DOHH2 (cell line): ENCODE measurements around the gene C3orf52.

Experiments used
- H3F3A ChIP-seq: fragments of 200-600 bp; sonication (generic), shearing (Covaris generic); 2 replicates; pipeline ENCODE4 v1.6.0; 2016; ENCODE audit warnings: antibody characterized with exemption, mild to moderate bottlenecking; ENCODE audit not compliant: control insufficient read depth, insufficient read depth
- H3K27ac ChIP-seq: fragments of 200-600 bp; sonication (generic); 2 replicates; pipeline ENCODE4 v1.5.1; 2014; ENCODE audit warnings: low read depth, mild to moderate bottlenecking, low read length, moderate library complexity
- H3K27me3 ChIP-seq: fragments of 200-600 bp; sonication (generic); 2 replicates; pipeline ENCODE4 v1.6.1; 2014; ENCODE audit warnings: mild to moderate bottlenecking, low read length, mixed read lengths; ENCODE audit not compliant: control insufficient read depth
- H3K36me3 ChIP-seq: fragments of 200-600 bp; sonication (generic); 2 replicates; pipeline ENCODE4 v1.6.1; 2014; ENCODE audit warnings: mild to moderate bottlenecking, low read length, moderate library complexity, mixed read lengths; ENCODE audit not compliant: control insufficient read depth
- H3K4me1 ChIP-seq: fragments of 200-600 bp; sonication (generic); 2 replicates; pipeline ENCODE4 v1.6.1; 2014; ENCODE audit warnings: mild to moderate bottlenecking, low read length, mixed read lengths; ENCODE audit not compliant: control insufficient read depth
- H3K4me2 ChIP-seq: fragments of 200-600 bp; sonication (generic); 2 replicates; pipeline ENCODE4 v1.6.0; 2014; ENCODE audit warnings: mild to moderate bottlenecking, low read length, moderate library complexity
- H3K4me3 ChIP-seq: fragments of 200-600 bp; sonication (generic); 2 replicates; pipeline ENCODE4 v1.5.1; 2014; ENCODE audit warnings: mild to moderate bottlenecking, low read length, mixed read lengths
- H3K79me2 ChIP-seq: fragments of 200-600 bp; sonication (generic); 2 replicates; pipeline ENCODE4 v1.6.1; 2014; ENCODE audit warnings: mild to moderate bottlenecking, low read length, mixed read lengths; ENCODE audit not compliant: control insufficient read depth
- H3K9me2 ChIP-seq: fragments of 200-600 bp; sonication (generic); replicated peaks from 2 replicates; pipeline ENCODE4 v1.6.1; 2014; ENCODE audit warnings: mild to moderate bottlenecking, low read length, mixed read lengths; ENCODE audit not compliant: control insufficient read depth
- H3K9me3 ChIP-seq: fragments of 200-600 bp; sonication (generic); 2 replicates; pipeline ENCODE4 v1.6.1; 2014; ENCODE audit warnings: antibody characterized with exemption, low read length, mixed read lengths; ENCODE audit not compliant: control insufficient read depth, insufficient read depth
- H4K20me1 ChIP-seq: fragments of 200-600 bp; sonication (generic); 2 replicates; pipeline ENCODE4 v1.6.0; 2014; ENCODE audit warnings: low read depth, mild to moderate bottlenecking, antibody characterized with exemption, low read length, moderate library complexity; ENCODE audit not compliant: control insufficient read depth, insufficient read depth
- EZH2phosphoT487 ChIP-seq: fragments of 200-600 bp; sonication (generic); IDR thresholded peaks from 2 replicates; pipeline ENCODE4 v1.6.1; 2017; ENCODE audit warnings: borderline replicate concordance, mild to moderate bottlenecking, antibody characterized with exemption, low read length, moderate library complexity, mixed read lengths
- TF ChIP-seq, protein P1 (sequence below): fragments of 200-600 bp; sonication (generic); IDR thresholded peaks from one replicate; pipeline ENCODE4 v1.5.1; 2014; ENCODE audit warnings: antibody characterized with exemption, mild to moderate bottlenecking, low read depth, low read length; ENCODE audit not compliant: poor library complexity, severe bottlenecking

C3orf52 gene

DNA sequence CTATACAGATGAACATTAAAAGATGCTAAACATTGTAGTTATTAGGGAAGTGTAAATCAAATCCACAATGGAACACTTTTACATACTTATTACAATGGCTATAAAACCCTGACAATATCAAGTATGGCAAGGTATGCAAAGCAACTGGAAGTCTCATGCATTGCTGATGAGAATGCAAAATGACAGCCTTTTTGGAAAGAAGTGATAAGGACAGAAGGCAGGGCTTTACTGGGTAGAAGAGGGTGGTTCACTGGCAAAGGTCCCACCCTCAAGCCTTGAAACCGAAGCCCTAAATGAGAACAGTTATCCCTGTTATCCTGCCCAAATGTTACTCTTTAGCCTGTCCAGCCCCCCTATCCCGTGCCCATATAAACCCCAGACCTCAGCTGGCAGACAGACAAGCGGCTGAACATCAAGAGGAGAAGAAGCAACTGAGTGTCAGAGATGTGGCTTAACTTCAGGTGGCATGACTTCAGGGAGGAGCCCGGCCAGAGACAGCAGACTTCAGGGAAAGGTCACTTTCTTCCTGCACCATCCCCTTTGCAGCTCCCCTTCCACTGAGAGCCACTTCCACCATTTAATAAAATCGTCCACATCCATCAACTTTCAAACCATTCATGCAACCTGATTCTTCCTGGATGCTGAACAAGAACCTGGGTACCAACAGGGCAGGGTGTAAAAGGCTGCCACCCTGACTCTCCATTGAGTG lies 47.6 kb downstream of the C3orf52 start:
- peak overlapping the region; percentile 93 for H3K4me3 ChIP-seq
- no peaks in the 10 kb centered on the region for H3K9me2 ChIP-seq
- TF ChIP-seq, protein P1, sequence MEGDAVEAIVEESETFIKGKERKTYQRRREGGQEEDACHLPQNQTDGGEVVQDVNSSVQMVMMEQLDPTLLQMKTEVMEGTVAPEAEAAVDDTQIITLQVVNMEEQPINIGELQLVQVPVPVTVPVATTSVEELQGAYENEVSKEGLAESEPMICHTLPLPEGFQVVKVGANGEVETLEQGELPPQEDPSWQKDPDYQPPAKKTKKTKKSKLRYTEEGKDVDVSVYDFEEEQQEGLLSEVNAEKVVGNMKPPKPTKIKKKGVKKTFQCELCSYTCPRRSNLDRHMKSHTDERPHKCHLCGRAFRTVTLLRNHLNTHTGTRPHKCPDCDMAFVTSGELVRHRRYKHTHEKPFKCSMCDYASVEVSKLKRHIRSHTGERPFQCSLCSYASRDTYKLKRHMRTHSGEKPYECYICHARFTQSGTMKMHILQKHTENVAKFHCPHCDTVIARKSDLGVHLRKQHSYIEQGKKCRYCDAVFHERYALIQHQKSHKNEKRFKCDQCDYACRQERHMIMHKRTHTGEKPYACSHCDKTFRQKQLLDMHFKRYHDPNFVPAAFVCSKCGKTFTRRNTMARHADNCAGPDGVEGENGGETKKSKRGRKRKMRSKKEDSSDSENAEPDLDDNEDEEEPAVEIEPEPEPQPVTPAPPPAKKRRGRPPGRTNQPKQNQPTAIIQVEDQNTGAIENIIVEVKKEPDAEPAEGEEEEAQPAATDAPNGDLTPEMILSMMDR: no peak
- TF ChIP-seq EZH2phosphoT487: no peak
- no peaks in the 10 kb centered on the region for H4K20me1 ChIP-seq
- H3F3A ChIP-seq: peaks cover 71% of the 10 kb centered on the region
- H3K9me3 ChIP-seq: no peaks in the 10 kb centered on the region
- H3K4me1 ChIP-seq: peaks cover 76% of the 10 kb centered on the region
- no peaks in the 10 kb centered on the region for H3K27me3 ChIP-seq
- H3K4me2 ChIP-seq: peak overlapping the region; percentile 97
- H3K79me2 ChIP-seq: peaks cover 67% of the 10 kb centered on the region
- peak overlapping the region; percentile 99 for H3K27ac ChIP-seq
- H3K36me3 ChIP-seq: peaks cover 42% of the 10 kb centered on the region

DNA sequence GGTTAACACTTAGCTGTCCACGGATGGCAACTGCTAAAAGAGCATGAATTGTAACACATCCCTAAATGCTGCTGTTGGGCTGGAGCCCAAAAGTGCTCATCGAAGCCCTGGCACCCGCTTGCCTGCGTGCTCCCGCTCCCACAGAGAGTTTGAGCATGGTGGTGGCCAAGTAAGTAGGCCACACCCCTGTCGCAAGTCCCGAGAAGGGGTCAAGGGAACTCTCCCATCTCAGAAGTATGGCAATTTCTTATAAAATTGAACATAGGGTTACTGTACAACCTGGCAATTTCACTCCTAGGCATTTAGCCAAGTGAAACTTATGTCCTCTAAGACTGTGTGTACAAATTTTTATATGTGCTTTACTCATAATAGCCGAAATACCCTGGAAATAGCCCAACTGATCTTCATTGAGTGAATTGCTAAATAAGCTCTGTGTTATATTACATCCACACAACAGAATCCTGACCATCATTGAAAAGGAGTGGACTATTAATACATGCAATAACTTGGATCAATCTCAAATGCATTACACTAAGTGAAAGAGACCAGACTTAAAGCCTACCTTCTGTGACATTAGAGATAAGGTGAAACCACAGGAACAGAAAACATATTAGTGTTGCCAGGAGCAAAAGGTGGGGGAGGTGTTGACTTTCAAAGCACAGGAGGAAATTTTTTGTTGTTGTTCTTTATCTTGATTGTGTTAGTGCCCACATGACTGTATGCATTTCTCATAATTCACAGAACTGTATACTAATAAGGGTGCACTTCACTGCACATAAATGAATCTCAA lies 48.3 kb downstream of the C3orf52 start:
- peaks cover 77% of the 10 kb centered on the region for H3K4me1 ChIP-seq
- peak overlapping the region; percentile 97 for H3K4me2 ChIP-seq
- no peak for TF ChIP-seq EZH2phosphoT487
- H3K36me3 ChIP-seq: peaks cover 36% of the 10 kb centered on the region
- H4K20me1 ChIP-seq: no peaks in the 10 kb centered on the region
- H3K9me3 ChIP-seq: no peaks in the 10 kb centered on the region
- H3F3A ChIP-seq: peaks cover 66% of the 10 kb centered on the region
- H3K79me2 ChIP-seq: peaks cover 61% of the 10 kb centered on the region
- peak overlapping the region; percentile 93 for H3K4me3 ChIP-seq
- no peaks in the 10 kb centered on the region for H3K27me3 ChIP-seq
- peak overlapping the region; percentile 99 for H3K27ac ChIP-seq
- H3K9me2 ChIP-seq: no peaks in the 10 kb centered on the region

DNA sequence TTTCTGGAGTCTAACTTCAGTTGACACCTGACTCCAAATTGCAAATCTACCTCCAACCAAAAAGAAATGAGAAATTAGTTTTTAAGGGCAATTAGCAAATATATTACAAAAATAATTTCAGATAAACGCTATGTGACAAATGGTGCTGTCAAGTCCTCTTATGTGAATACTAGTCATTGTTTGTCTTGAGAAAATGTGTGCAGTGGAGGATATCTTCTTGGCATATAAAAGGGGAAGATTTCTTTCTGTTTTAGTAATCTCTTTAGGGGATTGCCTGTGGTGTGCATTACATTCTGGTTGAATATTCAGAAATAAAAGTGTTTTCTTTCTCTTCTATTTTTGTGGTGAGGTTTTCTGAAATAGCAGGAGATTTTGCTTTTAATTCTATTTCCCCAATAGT lies 49.9 kb downstream of the C3orf52 start:
- H3K9me2 ChIP-seq: no peaks in the 10 kb centered on the region
- peak overlapping the region; percentile 99 for H3K27ac ChIP-seq
- no peaks in the 10 kb centered on the region for H4K20me1 ChIP-seq
- TF ChIP-seq, protein P1: no peak
- TF ChIP-seq EZH2phosphoT487: no peak
- H3K27me3 ChIP-seq: no peaks in the 10 kb centered on the region
- peak overlapping the region; percentile 97 for H3K4me2 ChIP-seq
- H3K36me3 ChIP-seq: peaks cover 21% of the 10 kb centered on the region
- peaks cover 69% of the 10 kb centered on the region for H3K4me1 ChIP-seq
- H3K79me2 ChIP-seq: peaks cover 46% of the 10 kb centered on the region
- peak overlapping the region; percentile 93 for H3K4me3 ChIP-seq
- H3K9me3 ChIP-seq: no peaks in the 10 kb centered on the region
- peaks cover 50% of the 10 kb centered on the region for H3F3A ChIP-seq
